ENCODE measurements around the gene KTN1. TPM values are rescaled to one million over a fixed set of nuclear protein-coding genes. Genes with fewer than 3 reads are reported as not detected.
A peak's percentile ranks its signal among the peaks of the same experiment; 100 is the strongest.

KTN1 gene
- polyA plus RNA-seq, 3 donors = 4.6 to 31.4 (median 17.9) TPM

GRCh38 chr14:55562135-55562534 lies 17.9 kb upstream of the KTN1 start:
- H3K79me2 ChIP-seq (ENCODE audit: insufficient read depth, low read length) = no peaks in the 10 kb centered on the region
- H3K27me3 Mint-ChIP-seq (ENCODE audit: low read depth in 3 of 3) = no peaks in the 10 kb centered on the region
- no peak overlapping the region for H3K4me3 ChIP-seq (replicated peaks in 1 of 3; ENCODE audit: low read depth in 2 of 3, low read length in 3 of 3)
- H3K9ac ChIP-seq (ENCODE audit: insufficient read depth, low read length, poor library complexity, severe bottlenecking) = no peak overlapping the region
- no peak overlapping the region for H3K27ac ChIP-seq (ENCODE audit: low read depth in 1 of 2, low read length in 2 of 2)
- H3K36me3 ChIP-seq (replicated peaks in 1 of 2; ENCODE audit: control insufficient read depth in 1 of 2, insufficient read depth in 2 of 2, low read length in 2 of 2) = no peaks in the 10 kb centered on the region
- H2AFZ ChIP-seq (ENCODE audit: insufficient read depth, low read depth, low read length, poor library complexity, severe bottlenecking) = no peak overlapping the region
- WGBS (ENCODE audit: insufficient coverage) = no CpG with 5 or more reads among the region's 3 CpGs
- peaks cover 1% of the 10 kb centered on the region for H3K4me1 Mint-ChIP-seq
- no peaks in the 10 kb centered on the region for H3K36me3 Mint-ChIP-seq
- H3K27me3 ChIP-seq (ENCODE audit: control insufficient read depth in 2 of 2, insufficient read depth in 2 of 2, low read length in 2 of 2) = no peaks in the 10 kb centered on the region
- intact Hi-C loops (cut with micrococcal nuclease) = no loop called here
- H3K4me2 ChIP-seq (replicated peaks; ENCODE audit: extremely low read depth, low read length, poor library complexity, severe bottlenecking) = no peak overlapping the region
- peaks cover 0 to 8% (median 0%) of the 10 kb centered on the region in 7 donors for H3K9me3 Mint-ChIP-seq
- DNase-seq = no peak
- peak overlapping the region in 1 of 7 donors; percentile 2 for H3K27ac Mint-ChIP-seq
- H3K4me1 ChIP-seq (ENCODE audit: control insufficient read depth in 1 of 2, insufficient read depth in 2 of 2, low read length in 2 of 2) = no peaks in the 10 kb centered on the region
- no peaks in the 10 kb centered on the region for H4K20me1 ChIP-seq (ENCODE audit: insufficient read depth, low read length)
- no peak overlapping the region for H3K4me3 Mint-ChIP-seq
- no peaks in the 10 kb centered on the region for H3K9me3 ChIP-seq (replicated peaks in 1 of 2; ENCODE audit: control insufficient read depth in 1 of 2, insufficient read depth in 1 of 2, low read length in 2 of 2)
- no peak for TF ChIP-seq CTCF (IDR thresholded peaks at IDR 0.05)

GRCh38 chr14:55568618-55569017 lies 11.4 kb upstream of the KTN1 start:
- TF ChIP-seq CTCF (IDR thresholded peaks at IDR 0.05) = no peak
- H3K4me1 Mint-ChIP-seq = no peaks in the 10 kb centered on the region

More at GRCh38 chr14:55568618-55569017, 11.4 kb upstream of the KTN1 start:
- Histone ChIP-seq H3K4me1 (ENCODE audit: control insufficient read depth in 1 of 2, insufficient read depth in 2 of 2, low read length in 2 of 2) (no peaks in the 10 kb centered on the region), H3K4me2 (replicated peaks; ENCODE audit: extremely low read depth, low read length, poor library complexity, severe bottlenecking) (no peak overlapping the region), H3K27me3 (ENCODE audit: control insufficient read depth in 2 of 2, insufficient read depth in 2 of 2, low read length in 2 of 2) (no peaks in the 10 kb centered on the region), H2AFZ (ENCODE audit: insufficient read depth, low read depth, low read length, poor library complexity, severe bottlenecking) (no peak overlapping the region), H3K27ac (ENCODE audit: low read depth in 1 of 2, low read length in 2 of 2) (no peak overlapping the region), H4K20me1 (ENCODE audit: insufficient read depth, low read length) (no peaks in the 10 kb centered on the region), H3K4me3 (replicated peaks in 1 of 3; ENCODE audit: low read depth in 2 of 3, low read length in 3 of 3) (no peak overlapping the region), H3K9ac (ENCODE audit: insufficient read depth, low read length, poor library complexity, severe bottlenecking) (no peak overlapping the region), H3K9me3 (replicated peaks in 1 of 2; ENCODE audit: control insufficient read depth in 1 of 2, insufficient read depth in 1 of 2, low read length in 2 of 2) (no peaks in the 10 kb centered on the region), H3K79me2 (ENCODE audit: insufficient read depth, low read length) (no peaks in the 10 kb centered on the region), H3K36me3 (replicated peaks in 1 of 2; ENCODE audit: control insufficient read depth in 1 of 2, insufficient read depth in 2 of 2, low read length in 2 of 2) (no peaks in the 10 kb centered on the region)
- DNase-seq = no peak
- Mint-ChIP-seq H3K9me3 (peaks cover 0 to 8% (median 0%) of the 10 kb centered on the region in 7 donors), H3K27ac (no peak overlapping the region), H3K36me3 (no peaks in the 10 kb centered on the region), H3K4me3 (no peak overlapping the region), H3K27me3 (ENCODE audit: low read depth in 3 of 3) (peaks cover 0 to 2% (median 0%) of the 10 kb centered on the region in 3 donors)
- intact Hi-C loops (cut with micrococcal nuclease) = no loop called here

Data from CD14-positive monocyte (primary cell).